HepG2 (cell line): ENCODE measurements around the gene LRRC15. TPM values are rescaled to one million over a fixed set of nuclear protein-coding genes. Genes with fewer than 3 reads are reported as not detected.

ENCODE experiments used
- ATAC-seq: fragments of 200-7000 bp; cut with Tn5 transposase; 3 replicates; pipeline ENCODE4 v1.9.1; 2020; ENCODE audit warnings: mild to moderate bottlenecking, moderate library complexity
- BruUV-seq: library from RNA; stranded (reverse); fragments of 400-500 nt; replicated peaks from 2 replicates; lab custom pipeline; 2021; lab: Mats Ljungman, UMichigan
- CTCF ChIA-PET: fragments of 300-600 bp; formaldehyde crosslinking; extraction: SDS; loops from one replicate; lab custom pipeline; 2021; ENCODE audit warnings: low total read pairs, inconsistent platforms, low intra/inter-chr PET ratio; lab: Yijun Ruan, JAX
- POLR2A ChIA-PET: fragments of 350-600 bp; sonication (Branson Sonifier 250); formaldehyde crosslinking; loops from one replicate; lab custom pipeline; 2020; ENCODE audit warnings: antibody characterized with exemption, inconsistent platforms; lab: Yijun Ruan, JAX
- DNase-seq: peaks from one replicate; pipeline ENCODE4 v3.0.0-alpha.2; 2015; ENCODE audit warnings: low spot score
- FAIRE-seq: peaks from 3 replicates; lab custom pipeline; 2011; peaks lifted over from hg19 to GRCh38; lab: Jason Lieb, UNC
- H2AFZ ChIP-seq: one replicate; pipeline ENCODE4 v1.6.1; 2011; ENCODE audit warnings: low read length, inconsistent platforms
- H3K27ac ChIP-seq: fragments of 300-600 bp; 3 replicates; pipeline ENCODE4 v1.8.0; 2011; ENCODE audit warnings: mixed run types, mild to moderate bottlenecking, mixed read lengths, low read length, inconsistent platforms; ENCODE audit not compliant: insufficient read depth; ENCODE audit errors: extremely low read length
- H3K27me3 ChIP-seq, 2 experiments: fragments of 200-600 bp in 1 of 2; 2 replicates in 1 of 2; 3 replicates in 1 of 2; pipeline versions ENCODE4 v1.6.0 to v1.8.0; 2011; ENCODE audit warnings: low read length in 2 of 2, mild to moderate bottlenecking in 2 of 2, moderate library complexity in 2 of 2, inconsistent platforms in 1 of 2; ENCODE audit not compliant: insufficient read depth in 2 of 2, control insufficient read depth in 1 of 2
- H3K36me3 ChIP-seq, 2 experiments: fragments of 200-600 bp in 1 of 2; replicated peaks in 1 of 2; 2 replicates in 1 of 2; 3 replicates in 1 of 2; pipeline versions ENCODE4 v1.5.1 to v1.8.0; 2011; ENCODE audit warnings: low read length in 2 of 2, inconsistent platforms in 1 of 2; ENCODE audit not compliant: insufficient read depth in 2 of 2, control insufficient read depth in 1 of 2
- H3K4me1 ChIP-seq: 2 replicates; pipeline ENCODE4 v1.5.1; 2012; ENCODE audit warnings: low read length, inconsistent platforms; ENCODE audit not compliant: insufficient read depth
- H3K4me2 ChIP-seq: 2 replicates; pipeline ENCODE4 v1.6.0; 2011; ENCODE audit warnings: low read depth, low read length, inconsistent platforms
- H3K4me3 ChIP-seq, 3 experiments: fragments of 200-600 bp in 1 of 3; sonication (generic), shearing (Covaris generic) in 1 of 3; replicated peaks in 1 of 3; 2 replicates each; pipeline ENCODE4 v1.5.1; 2011 to 2016; ENCODE audit warnings: low read length in 3 of 3, inconsistent platforms in 2 of 3, low read depth in 2 of 3, mild to moderate bottlenecking in 2 of 3, control low read depth in 1 of 3, mixed read lengths in 1 of 3; ENCODE audit not compliant: insufficient read depth in 1 of 3
- H3K79me2 ChIP-seq: one replicate; pipeline ENCODE4 v1.6.1; 2011; ENCODE audit warnings: low read length, inconsistent platforms; ENCODE audit not compliant: insufficient read depth
- H3K9ac ChIP-seq: 2 replicates; pipeline ENCODE4 v1.6.0; 2011; ENCODE audit warnings: mild to moderate bottlenecking, low read depth, low read length, inconsistent platforms; ENCODE audit not compliant: insufficient read depth
- H3K9me3 ChIP-seq: 2 replicates; pipeline ENCODE4 v1.5.1; 2012; ENCODE audit warnings: mild to moderate bottlenecking, low read length
- H4K20me1 ChIP-seq: 2 replicates; pipeline ENCODE4 v1.6.0; 2011; ENCODE audit warnings: inconsistent platforms, mild to moderate bottlenecking, low read length, moderate library complexity; ENCODE audit not compliant: insufficient read depth
- ARNT2 ChIP-seq: sonication (generic); formaldehyde crosslinking; IDR thresholded peaks from 2 replicates; pipeline ENCODE4 v1.8.0; 2022; ENCODE audit warnings: mild to moderate bottlenecking, low read depth, missing genetic modification reagents, moderate library complexity
- ASH2L ChIP-seq: fragments of 300-600, 200-600 bp; sonication (generic); IDR thresholded peaks from 2 replicates; pipeline ENCODE4 v1.7.0; 2017; ENCODE audit warnings: low read depth, mild to moderate bottlenecking, moderate library complexity, mixed read lengths, low read length; ENCODE audit not compliant: insufficient read length
- CTCF ChIP-seq: sonication (generic); formaldehyde crosslinking; IDR thresholded peaks from 2 replicates; pipeline ENCODE4 v1.5.0; 2020; ENCODE audit warnings: mild to moderate bottlenecking, missing genetic modification reagents, moderate library complexity
- HMG20B ChIP-seq: conservative IDR thresholded peaks from 2 replicates; pipeline ENCODE4 v1.6.1; 2016; ENCODE audit warnings: missing genetic modification reagents, missing compliant biosample characterization
- ISL2 ChIP-seq: sonication (generic); formaldehyde crosslinking; IDR thresholded peaks from 2 replicates; pipeline ENCODE4 v1.5.0; 2020; ENCODE audit warnings: missing genetic modification reagents
- NFE2L1 ChIP-seq: sonication (generic); formaldehyde crosslinking; IDR thresholded peaks from 2 replicates; pipeline ENCODE4 v1.4.0; 2020; ENCODE audit warnings: missing genetic modification reagents, mild to moderate bottlenecking, borderline replicate concordance
- NR2F2 ChIP-seq: IDR thresholded peaks from 2 replicates; pipeline ENCODE4 v1.6.1; 2012; ENCODE audit warnings: low read depth, inconsistent platforms, borderline replicate concordance
- RXRA ChIP-seq: sonication (generic); formaldehyde crosslinking; IDR thresholded peaks from 2 replicates; pipeline ENCODE4 v1.5.1; 2020; ENCODE audit warnings: missing genetic modification reagents
- SRY ChIP-seq: sonication (generic); formaldehyde crosslinking; IDR thresholded peaks from 2 replicates; pipeline ENCODE4 v1.8.0; 2022; ENCODE audit warnings: mild to moderate bottlenecking, missing genetic modification reagents
- ZBTB7B ChIP-seq: sonication (generic); formaldehyde crosslinking; IDR thresholded peaks from 2 replicates; pipeline ENCODE4 v1.4.0; 2020; ENCODE audit warnings: missing genetic modification reagents
- ZNF292 ChIP-seq: sonication (generic); formaldehyde crosslinking; IDR thresholded peaks from 2 replicates; pipeline ENCODE4 v1.8.1; 2022; ENCODE audit warnings: mild to moderate bottlenecking, low read depth, missing genetic modification reagents, borderline replicate concordance
- ZNF615 ChIP-seq: sonication (generic); formaldehyde crosslinking; IDR thresholded peaks from 2 replicates; pipeline ENCODE4 v1.5.0; 2020; ENCODE audit warnings: mild to moderate bottlenecking, missing genetic modification reagents, borderline replicate concordance
- ZNF775 ChIP-seq: sonication (generic); formaldehyde crosslinking; IDR thresholded peaks from 2 replicates; pipeline ENCODE4 v1.4.0; 2020; ENCODE audit warnings: missing genetic modification reagents, mild to moderate bottlenecking, moderate library complexity, borderline replicate concordance
- WGBS: methylation state at CpG from one replicate; pipeline ENCODE4 v1.1.6; 2017; ENCODE audit warnings: low lambda C conversion rate; 5-methylcytosine and 5-hydroxymethylcytosine counted together
- in situ Hi-C: cut with HindIII; loops from 2 replicates; pipeline ENCODE4 v1.10.0; 2017; ENCODE audit warnings: low pct_unique_long_range_greater_than_20kb; ENCODE audit not compliant: extremely low pct_ligation_motif_present
- intact Hi-C: fragments of 100-400 bp; cut with micrococcal nuclease; formaldehyde crosslinking; loops from one replicate; pipeline ENCODE4 v1.10.0; 2022; ENCODE audit not compliant: unreplicated experiment
- polyA plus RNA-seq, 8 experiments: library from polyadenylated mRNA; depleted of rRNA in 3 of 8; stranded (reverse) in 7 of 8; unstranded in 1 of 8; fragments of >200 nt; fragmentation: Illumina TruSeq in 4 of 8; extraction: Trizol in 4 of 8; gene quantifications; 2 replicates each; pipeline versions ENCODE4 v1.2.1 to v1.2.3, GENCODE V29; 2011 to 2016; ENCODE audit warnings: low read depth in 4 of 8, missing spikeins in 1 of 8, mixed read lengths in 1 of 8; ENCODE audit not compliant: insufficient read depth in 1 of 8
- total RNA-seq, 5 experiments: library from RNA; depleted of rRNA; stranded (reverse); fragments of >200 nt; fragmentation: Illumina TruSeq; extraction: Trizol; gene quantifications; 2 replicates each; pipeline ENCODE4 v1.2.3, GENCODE V29; 2016; ENCODE audit warnings: low read depth in 1 of 5
- TF ChIP-seq, protein P1 (sequence below): sonication (generic); formaldehyde crosslinking; IDR thresholded peaks from 2 replicates; pipeline ENCODE4 v1.5.1; 2020; ENCODE audit warnings: mild to moderate bottlenecking, moderate library complexity, missing genetic modification reagents
- TF ChIP-seq, protein P2 (sequence below): sonication (generic); formaldehyde crosslinking; IDR thresholded peaks from 2 replicates; pipeline ENCODE4 v1.4.0; 2020; ENCODE audit warnings: missing genetic modification reagents

LRRC15 gene
- total and polyA plus RNA-seq, 2 of the 13 experiments (the other 11 are each of a cell fraction or from before 2014, with no cell fraction given) = not detected

GRCh38 chr3:194379231-194379630, 9.7 kb upstream of the LRRC15 start (continued):
- TF ChIP-seq CTCF (CRISPR knock-in tag) = no peak

DNA sequence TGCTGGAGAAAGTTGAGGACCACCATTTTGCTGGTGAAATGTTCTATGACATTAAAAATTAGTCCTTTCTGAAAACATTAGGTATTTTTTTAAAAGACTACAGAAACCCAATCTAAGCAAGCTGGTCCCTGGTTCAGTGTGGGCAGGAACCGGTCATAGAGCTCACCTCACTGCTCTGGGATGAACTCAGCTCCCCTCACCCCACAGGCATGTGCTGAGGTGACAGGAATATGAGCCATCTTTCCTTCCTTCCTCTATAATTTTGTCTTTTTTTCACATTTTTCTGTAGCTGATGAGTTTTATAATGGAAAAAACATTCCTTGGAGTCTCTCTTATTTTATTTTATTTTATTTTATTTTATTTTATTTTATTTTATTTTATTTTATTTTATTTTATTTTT, 8.2 kb upstream of the LRRC15 start:
- ChIA-PET CTCF (no interaction called here), POLR2A (no interaction called here)

GRCh38 chr3:194376241-194376560, 6.7 kb upstream of the LRRC15 start:
- H3K36me3 ChIP-seq = no peaks in the 10 kb centered on the region
- H3K9me3 ChIP-seq = no peaks in the 10 kb centered on the region
- H3K27ac ChIP-seq = no peak overlapping the region
- no peak overlapping the region for H3K4me2 ChIP-seq
- in situ Hi-C loops = no loop called here
- ChIA-PET CTCF (no interaction called here), POLR2A (no interaction called here)
- intact Hi-C loops = no loop called here
- H4K20me1 ChIP-seq = no peaks in the 10 kb centered on the region
- no peak for DNase-seq
- H3K27me3 ChIP-seq = peaks cover 4 to 58% of the 10 kb centered on the region in 2 experiments
- WGBS = 59% methylated on average over 10 of the region's 10 CpGs
- TF ChIP-seq, protein P1, sequence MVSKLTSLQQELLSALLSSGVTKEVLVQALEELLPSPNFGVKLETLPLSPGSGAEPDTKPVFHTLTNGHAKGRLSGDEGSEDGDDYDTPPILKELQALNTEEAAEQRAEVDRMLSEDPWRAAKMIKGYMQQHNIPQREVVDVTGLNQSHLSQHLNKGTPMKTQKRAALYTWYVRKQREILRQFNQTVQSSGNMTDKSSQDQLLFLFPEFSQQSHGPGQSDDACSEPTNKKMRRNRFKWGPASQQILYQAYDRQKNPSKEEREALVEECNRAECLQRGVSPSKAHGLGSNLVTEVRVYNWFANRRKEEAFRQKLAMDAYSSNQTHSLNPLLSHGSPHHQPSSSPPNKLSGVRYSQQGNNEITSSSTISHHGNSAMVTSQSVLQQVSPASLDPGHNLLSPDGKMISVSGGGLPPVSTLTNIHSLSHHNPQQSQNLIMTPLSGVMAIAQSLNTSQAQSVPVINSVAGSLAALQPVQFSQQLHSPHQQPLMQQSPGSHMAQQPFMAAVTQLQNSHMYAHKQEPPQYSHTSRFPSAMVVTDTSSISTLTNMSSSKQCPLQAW (CRISPR knock-in tag) = no peak
- no peak for TF ChIP-seq HMG20B (CRISPR knock-in tag)
- no peak for TF ChIP-seq ARNT2
- no peak for TF ChIP-seq NR2F2
- no peak for TF ChIP-seq ZBTB7B (CRISPR knock-in tag)
- no peak for TF ChIP-seq ZNF292 (CRISPR knock-in tag)
- TF ChIP-seq ASH2L = no peak
- no peak for TF ChIP-seq NFE2L1 (CRISPR knock-in tag)
- TF ChIP-seq ISL2 (CRISPR knock-in tag) = no peak
- TF ChIP-seq, protein P2, sequence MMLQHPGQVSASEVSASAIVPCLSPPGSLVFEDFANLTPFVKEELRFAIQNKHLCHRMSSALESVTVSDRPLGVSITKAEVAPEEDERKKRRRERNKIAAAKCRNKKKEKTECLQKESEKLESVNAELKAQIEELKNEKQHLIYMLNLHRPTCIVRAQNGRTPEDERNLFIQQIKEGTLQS = no peak
- no peak for TF ChIP-seq ZNF615
- TF ChIP-seq SRY (CRISPR knock-in tag) = no peak
- H2AFZ ChIP-seq = no peak overlapping the region
- no peak for ATAC-seq
- H3K9ac ChIP-seq = no peak overlapping the region
- no peak for FAIRE-seq
- no peaks in the 10 kb centered on the region for H3K4me1 ChIP-seq
- H3K79me2 ChIP-seq = no peaks in the 10 kb centered on the region
- no peak overlapping the region for H3K4me3 ChIP-seq
- BruUV-seq = no TSS peak

More for the DNA sequence above, 8.2 kb upstream of the LRRC15 start:
- no peaks in the 10 kb centered on the region for H3K79me2 ChIP-seq
- no peaks in the 10 kb centered on the region for H3K4me1 ChIP-seq
- DNase-seq (no peak), FAIRE-seq (no peak), ATAC-seq (no peak)
- in situ Hi-C loops = no loop called here
- no peak overlapping the region for H3K27ac ChIP-seq
- no TSS peak for BruUV-seq
- H2AFZ ChIP-seq = no peak overlapping the region
- intact Hi-C loops = no loop called here
- H3K4me2 ChIP-seq = no peak overlapping the region
- no peak overlapping the region for H3K4me3 ChIP-seq
- H3K36me3 ChIP-seq = no peaks in the 10 kb centered on the region
- H3K27me3 ChIP-seq = peaks cover 6 to 67% of the 10 kb centered on the region in 2 experiments
- TF ChIP-seq ZNF775 (CRISPR knock-in tag) (no peak), RXRA (CRISPR knock-in tag) (no peak)
- no peak overlapping the region for H3K9ac ChIP-seq
- WGBS = 42% methylated on average over 1 of the region's 1 CpG
- H4K20me1 ChIP-seq = no peaks in the 10 kb centered on the region
- H3K9me3 ChIP-seq = no peaks in the 10 kb centered on the region
